LNCAP (cell line): ENCODE measurements around the gene CRISPLD2.

Source experiments
- CTCF ChIP-seq: fragments of 450-650 bp; IDR thresholded peaks from 2 replicates; pipeline ENCODE4 v1.5.1; 2017; ENCODE audit warnings: mild to moderate bottlenecking

CRISPLD2 gene

GRCh38 chr16:84893849-84894599 lies 74.2 kb downstream of the CRISPLD2 start:
- TF ChIP-seq CTCF, result no peak

- no peak for TF ChIP-seq CTCF
Measured at GRCh38 chr16:84895016-84895415, 75.2 kb downstream of the CRISPLD2 start.

GRCh38 chr16:84896847-84897246 lies 77.1 kb downstream of the CRISPLD2 start:
- TF ChIP-seq CTCF, result no peak

- no peak for TF ChIP-seq CTCF
Measured at GRCh38 chr16:84897911-84898377, 78.2 kb downstream of the CRISPLD2 start.

GRCh38 chr16:84898447-84898846 lies 78.7 kb downstream of the CRISPLD2 start:
- TF ChIP-seq CTCF, result no peak

GRCh38 chr16:84899414-84899813 lies 79.6 kb downstream of the CRISPLD2 start:
- TF ChIP-seq CTCF, result no peak

- TF ChIP-seq CTCF, result no peak
Measured at GRCh38 chr16:84905965-84906460, 86.2 kb downstream of the CRISPLD2 start.
